Endothelial cell of umbilical vein (primary cell): Measurements from ENCODE around the gene CEACAM7. TPM values are rescaled to one million over a fixed set of nuclear protein-coding genes. Genes with fewer than 3 reads are reported as not detected.

ENCODE experiments used
- BruUV-seq: library from RNA; stranded (reverse); fragments of 400-500 nt; replicated peaks from 2 replicates; lab custom pipeline; 2021; lab: Mats Ljungman, UMichigan
- CTCF ChIA-PET: fragments of 300-600, 350-600 bp; sonication (Branson Sonifier 250); formaldehyde crosslinking; loops from one replicate; lab custom pipeline; 2021; ENCODE audit warnings: antibody characterized with exemption, inconsistent platforms; lab: Charles Lee
- POLR2A ChIA-PET: fragments of 300-600, 350-600 bp; sonication (Branson Sonifier 250); formaldehyde crosslinking; loops from one replicate; lab custom pipeline; 2021; ENCODE audit warnings: antibody characterized with exemption, inconsistent platforms; lab: Charles Lee
- DNase-seq: peaks from one replicate; pipeline ENCODE4 v3.0.0-alpha.2; 2011; ENCODE audit warnings: low read depth, low spot score
- FAIRE-seq: peaks from 2 replicates; lab custom pipeline; 2011; peaks lifted over from hg19 to GRCh38; lab: Jason Lieb, UNC
- H2AFZ ChIP-seq: 2 replicates; pipeline ENCODE4 v1.6.0; 2012; ENCODE audit warnings: low read depth, low read length, control low read depth, inconsistent platforms
- H3K27ac ChIP-seq: 2 replicates; pipeline ENCODE4 v1.5.1; 2011; ENCODE audit warnings: low read depth, mild to moderate bottlenecking, control low read depth, low read length, moderate library complexity; ENCODE audit not compliant: insufficient read depth
- H3K27me3 ChIP-seq, 2 experiments: 2 replicates each; pipeline versions ENCODE4 v1.6.0 to v1.6.1; 2011; ENCODE audit warnings: low read length in 2 of 2, mixed read lengths in 1 of 2; ENCODE audit not compliant: control insufficient read depth in 2 of 2, insufficient read depth in 2 of 2
- H3K36me3 ChIP-seq, 2 experiments: 2 replicates in 1 of 2; 3 replicates in 1 of 2; pipeline ENCODE4 v1.5.1; 2011; ENCODE audit warnings: low read length in 2 of 2, mild to moderate bottlenecking in 1 of 2, moderate library complexity in 1 of 2; ENCODE audit not compliant: control insufficient read depth in 2 of 2, insufficient read depth in 2 of 2; ENCODE audit errors: extremely low read depth in 1 of 2
- H3K4me1 ChIP-seq: 3 replicates; pipeline ENCODE4 v1.5.1; 2011; ENCODE audit warnings: mild to moderate bottlenecking, low read length; ENCODE audit not compliant: control insufficient read depth, insufficient read depth; ENCODE audit errors: extremely low read depth
- H3K4me2 ChIP-seq: 2 replicates; pipeline ENCODE4 v1.6.1; 2011; ENCODE audit warnings: low read length, control low read depth, mixed read lengths; ENCODE audit not compliant: insufficient read depth
- H3K4me3 ChIP-seq, 3 experiments: fragments of 200-600 bp in 1 of 3; sonication (generic), shearing (Covaris generic) in 1 of 3; replicated peaks in 1 of 3; 2 replicates each; pipeline ENCODE4 v1.5.1; 2011 to 2016; ENCODE audit warnings: control low read depth in 3 of 3, low read length in 3 of 3, mild to moderate bottlenecking in 2 of 3, inconsistent platforms in 1 of 3, low read depth in 1 of 3, moderate library complexity in 1 of 3; ENCODE audit not compliant: insufficient read depth in 1 of 3
- H3K79me2 ChIP-seq: 2 replicates; pipeline ENCODE4 v1.6.0; 2012; ENCODE audit warnings: low read length, inconsistent platforms; ENCODE audit not compliant: control insufficient read depth, insufficient read depth
- H3K9ac ChIP-seq: replicated peaks from 2 replicates; pipeline ENCODE3; 2011; ENCODE audit warnings: low read length, control low read depth; ENCODE audit not compliant: insufficient read depth; ENCODE audit errors: extremely low read depth
- H3K9me1 ChIP-seq: replicated peaks from 3 replicates; pipeline ENCODE4 v1.6.0; 2011; ENCODE audit warnings: mild to moderate bottlenecking, low read length; ENCODE audit not compliant: control insufficient read depth, insufficient read depth; ENCODE audit errors: extremely low read depth
- H3K9me3 ChIP-seq: replicated peaks from 2 replicates; pipeline ENCODE4 v1.5.1; 2012; ENCODE audit warnings: low read length, inconsistent platforms; ENCODE audit not compliant: control insufficient read depth, insufficient read depth
- H4K20me1 ChIP-seq: replicated peaks from 2 replicates; pipeline ENCODE3; 2011; ENCODE audit warnings: mild to moderate bottlenecking, low read length; ENCODE audit not compliant: control insufficient read depth, insufficient read depth; ENCODE audit errors: extremely low read depth
- EZH2 ChIP-seq: IDR thresholded peaks from 2 replicates; pipeline ENCODE4 v1.6.1; 2012; ENCODE audit warnings: borderline replicate concordance, low read depth, mild to moderate bottlenecking, moderate library complexity, low read length, inconsistent platforms; ENCODE audit not compliant: severe bottlenecking
- MYC ChIP-seq: IDR thresholded peaks from one replicate; pipeline ENCODE4 v1.6.1; 2011; ENCODE audit warnings: mild to moderate bottlenecking, low read depth, low read length
- POLR2AphosphoS5 ChIP-seq: IDR thresholded peaks from 2 replicates; pipeline ENCODE4 v1.6.1; 2012; ENCODE audit warnings: low read depth, mild to moderate bottlenecking, control low read depth, low read length, moderate library complexity; ENCODE audit not compliant: insufficient read depth
- dilution Hi-C: fragments of 300-500 bp; cut with MboI; formaldehyde crosslinking; loops from one replicate; pipeline ENCODE4 v1.15.0; 2019; ENCODE audit warnings: low sequenced_read_pairs; ENCODE audit not compliant: extremely low pct_ligation_motif_present
- intact Hi-C: fragments of 100-400 bp; cut with micrococcal nuclease; formaldehyde crosslinking; loops from one replicate; pipeline ENCODE4 v1.10.0; 2022
- polyA plus RNA-seq, 4 experiments: library from polyadenylated mRNA; depleted of rRNA in 3 of 4; stranded (reverse) in 3 of 4; unstranded in 1 of 4; fragments of >200 nt; gene quantifications; 2 replicates each; pipeline versions ENCODE4 v1.2.1 to v1.2.3, GENCODE V29; 2011 to 2012; ENCODE audit warnings: missing spikeins in 1 of 4
- total RNA-seq: library from RNA; stranded (reverse); gene quantifications from 2 replicates; pipeline ENCODE4 v1.2.3, GENCODE V29; 2021
- TF ChIP-seq, protein P1 (sequence below), 2 donors: IDR thresholded peaks; 1 replicate in 1 of 2; 2 replicates in 1 of 2; pipeline ENCODE4 v1.5.1; 2011; ENCODE audit warnings: low read length in 2 of 2, mild to moderate bottlenecking in 2 of 2, moderate library complexity in 2 of 2, control low read depth in 1 of 2, inconsistent platforms in 1 of 2, low read depth in 1 of 2; ENCODE audit not compliant: insufficient read depth in 1 of 2; ENCODE audit errors: extremely low read depth in 1 of 2

CEACAM7 gene
- total and polyA plus RNA-seq, 2 donors (not counting 3 experiments of a cell fraction or from before 2014, with no cell fraction given): 0.03 TPM; not detected in 1

DNA sequence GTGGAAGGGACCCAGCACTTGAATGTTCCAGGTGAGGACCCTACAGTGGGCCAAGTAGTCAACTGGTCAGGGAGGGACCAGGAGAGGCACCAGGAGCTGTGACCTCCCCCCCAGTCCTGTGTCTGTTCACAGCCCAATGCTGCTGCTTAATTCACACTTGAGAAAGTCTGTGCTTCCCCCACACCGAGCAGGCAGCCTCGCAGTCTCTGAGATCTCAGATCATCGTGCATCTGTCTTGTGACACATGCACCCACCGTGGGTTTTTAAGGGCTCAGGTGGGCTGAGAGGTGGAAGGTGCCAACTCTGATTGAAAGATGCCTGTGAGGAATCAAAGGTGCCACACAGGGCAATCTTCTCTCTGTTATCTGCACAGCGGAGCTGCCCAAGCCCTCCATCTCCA lies 26.5 kb upstream of the CEACAM7 start:
- H3K27ac ChIP-seq: no peak overlapping the region
- TF ChIP-seq EZH2 (no peak), MYC (no peak), POLR2AphosphoS5 (no peak)
- TF ChIP-seq, protein P1, sequence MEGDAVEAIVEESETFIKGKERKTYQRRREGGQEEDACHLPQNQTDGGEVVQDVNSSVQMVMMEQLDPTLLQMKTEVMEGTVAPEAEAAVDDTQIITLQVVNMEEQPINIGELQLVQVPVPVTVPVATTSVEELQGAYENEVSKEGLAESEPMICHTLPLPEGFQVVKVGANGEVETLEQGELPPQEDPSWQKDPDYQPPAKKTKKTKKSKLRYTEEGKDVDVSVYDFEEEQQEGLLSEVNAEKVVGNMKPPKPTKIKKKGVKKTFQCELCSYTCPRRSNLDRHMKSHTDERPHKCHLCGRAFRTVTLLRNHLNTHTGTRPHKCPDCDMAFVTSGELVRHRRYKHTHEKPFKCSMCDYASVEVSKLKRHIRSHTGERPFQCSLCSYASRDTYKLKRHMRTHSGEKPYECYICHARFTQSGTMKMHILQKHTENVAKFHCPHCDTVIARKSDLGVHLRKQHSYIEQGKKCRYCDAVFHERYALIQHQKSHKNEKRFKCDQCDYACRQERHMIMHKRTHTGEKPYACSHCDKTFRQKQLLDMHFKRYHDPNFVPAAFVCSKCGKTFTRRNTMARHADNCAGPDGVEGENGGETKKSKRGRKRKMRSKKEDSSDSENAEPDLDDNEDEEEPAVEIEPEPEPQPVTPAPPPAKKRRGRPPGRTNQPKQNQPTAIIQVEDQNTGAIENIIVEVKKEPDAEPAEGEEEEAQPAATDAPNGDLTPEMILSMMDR (IDR thresholded peaks at IDR 0.05; ENCODE audit: extremely low read depth in 1 of 2, insufficient read depth in 1 of 2, low read depth in 1 of 2, low read length in 2 of 2): no peak
- FAIRE-seq (no peak), DNase-seq (no peak)
- H3K4me3 ChIP-seq: no peak overlapping the region
- no peak overlapping the region for H3K4me2 ChIP-seq
- no peak overlapping the region for H3K9ac ChIP-seq
- no peaks in the 10 kb centered on the region for H3K9me3 ChIP-seq
- ChIA-PET CTCF (no interaction called here), POLR2A (no interaction called here)
- intact Hi-C loops: no loop called here
- no peaks in the 10 kb centered on the region for H3K9me1 ChIP-seq
- H3K79me2 ChIP-seq: no peaks in the 10 kb centered on the region
- H3K4me1 ChIP-seq: no peaks in the 10 kb centered on the region
- H4K20me1 ChIP-seq: no peaks in the 10 kb centered on the region
- dilution Hi-C loops: no loop called here
- no TSS peak for BruUV-seq
- no peak overlapping the region for H2AFZ ChIP-seq
- H3K27me3 ChIP-seq: no peaks in the 10 kb centered on the region
- H3K36me3 ChIP-seq: no peaks in the 10 kb centered on the region
